Astrocyte (in vitro differentiated cells and primary cell): ENCODE measurements around the gene ATOSB. TPM values are rescaled to one million over a fixed set of nuclear protein-coding genes. Genes with fewer than 3 reads are reported as not detected.

ENCODE experiments used
- DNase-seq: peaks from one replicate; pipeline ENCODE4 v3.0.0-alpha.2; 2010; ENCODE audit warnings: low read depth
- FAIRE-seq: peaks from 2 replicates; lab custom pipeline; 2011; peaks lifted over from hg19 to GRCh38; lab: Jason Lieb, UNC
- H2AFZ ChIP-seq: 2 replicates; pipeline ENCODE4 v1.6.0; 2012; ENCODE audit warnings: low read depth, low read length, inconsistent platforms
- H3K27ac ChIP-seq: 2 replicates; pipeline ENCODE4 v1.5.1; 2011; ENCODE audit warnings: low read depth, low read length, inconsistent platforms
- H3K27me3 ChIP-seq: 2 replicates; pipeline ENCODE4 v1.6.0; 2011; ENCODE audit warnings: low read length, inconsistent platforms; ENCODE audit not compliant: insufficient read depth
- H3K36me3 ChIP-seq: 2 replicates; pipeline ENCODE4 v1.5.1; 2011; ENCODE audit warnings: low read length, inconsistent platforms; ENCODE audit not compliant: insufficient read depth
- H3K4me1 ChIP-seq: 2 replicates; pipeline ENCODE4 v1.5.1; 2011; ENCODE audit warnings: low read length, inconsistent platforms; ENCODE audit not compliant: insufficient read depth
- H3K4me2 ChIP-seq: 2 replicates; pipeline ENCODE4 v1.6.0; 2012; ENCODE audit warnings: low read length, inconsistent platforms
- H3K4me3 ChIP-seq: 2 replicates; pipeline ENCODE4 v1.5.1; 2011; ENCODE audit warnings: low read depth, mild to moderate bottlenecking, low read length, inconsistent platforms; ENCODE audit not compliant: insufficient read depth
- H3K79me2 ChIP-seq: 2 replicates; pipeline ENCODE4 v1.6.0; 2012; ENCODE audit warnings: mild to moderate bottlenecking, low read length, inconsistent platforms; ENCODE audit not compliant: insufficient read depth
- H3K9ac ChIP-seq: 2 replicates; pipeline ENCODE4 v1.6.0; 2012; ENCODE audit warnings: mild to moderate bottlenecking, low read length, inconsistent platforms
- H3K9me3 ChIP-seq: 2 replicates; pipeline ENCODE4 v1.5.1; 2012; ENCODE audit warnings: low read depth, mild to moderate bottlenecking, low read length, inconsistent platforms; ENCODE audit not compliant: insufficient read depth
- H4K20me1 ChIP-seq: 2 replicates; pipeline ENCODE4 v1.6.0; 2012; ENCODE audit warnings: low read length, inconsistent platforms; ENCODE audit not compliant: insufficient read depth
- H3K27ac Mint-ChIP-seq: one replicate; pipeline ENCODE4 v1.8.0; 2021; ENCODE audit warnings: mild to moderate bottlenecking, mixed read lengths; ENCODE audit not compliant: unreplicated experiment
- H3K27me3 Mint-ChIP-seq: one replicate; pipeline ENCODE4 v1.8.0; 2021; ENCODE audit warnings: low read depth, mixed read lengths; ENCODE audit not compliant: unreplicated experiment
- H3K36me3 Mint-ChIP-seq: one replicate; pipeline ENCODE4 v1.8.0; 2021; ENCODE audit warnings: low read depth, mixed read lengths; ENCODE audit not compliant: unreplicated experiment
- H3K4me1 Mint-ChIP-seq: one replicate; pipeline ENCODE4 v1.8.0; 2021; ENCODE audit warnings: low read depth, mixed read lengths; ENCODE audit not compliant: unreplicated experiment
- H3K4me3 Mint-ChIP-seq: one replicate; pipeline ENCODE4 v1.8.0; 2021; ENCODE audit warnings: mild to moderate bottlenecking, moderate library complexity, mixed read lengths; ENCODE audit not compliant: unreplicated experiment
- H3K9me3 Mint-ChIP-seq: one replicate; pipeline ENCODE4 v1.8.0; 2021; ENCODE audit warnings: mild to moderate bottlenecking, mixed read lengths; ENCODE audit not compliant: unreplicated experiment
- EZH2 ChIP-seq: IDR thresholded peaks from 2 replicates; pipeline ENCODE4 v1.6.1; 2012; ENCODE audit warnings: mild to moderate bottlenecking, low read length, inconsistent platforms; ENCODE audit not compliant: insufficient read depth
- total RNA-seq: library from RNA; stranded (reverse); gene quantifications from 2 replicates; pipeline ENCODE4 v1.2.1, GENCODE V29; 2021
- TF ChIP-seq, protein P1 (sequence below): IDR thresholded peaks from 2 replicates; pipeline ENCODE4 v1.5.1; 2011; ENCODE audit warnings: low read depth, mild to moderate bottlenecking, inconsistent platforms, low read length, moderate library complexity; ENCODE audit not compliant: insufficient read depth

The ATOSB gene
- total RNA-seq, 1 donor from 2014 or later: 68.9 TPM

DNA sequence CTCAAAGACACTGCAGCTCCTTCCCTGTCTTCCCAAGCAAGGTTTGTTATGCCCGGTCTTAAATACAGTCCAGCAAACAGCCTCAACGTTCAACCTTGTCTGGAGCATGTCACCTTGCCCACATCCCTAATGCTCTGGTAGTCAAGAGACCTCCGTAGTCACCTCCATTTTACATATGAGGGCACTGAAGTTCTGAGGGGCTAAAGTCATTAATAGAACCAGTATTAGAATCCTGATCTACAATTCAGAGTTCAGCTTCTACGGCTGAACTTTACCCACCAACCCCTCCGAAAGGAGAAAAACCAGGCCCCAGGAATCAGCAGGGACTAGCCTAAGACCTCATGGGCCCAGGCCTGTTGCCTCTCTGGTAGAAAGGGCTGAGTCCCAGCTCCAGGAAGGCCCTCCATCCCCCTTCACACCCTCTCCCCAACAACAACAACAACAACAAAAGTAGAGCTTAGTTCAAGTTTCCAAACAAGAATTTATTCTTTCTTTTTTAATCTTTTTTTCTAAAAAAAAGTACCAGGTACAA is 11.9 kb downstream of the ATOSB start:
- Mint-ChIP-seq H3K27ac (peak overlapping the region; percentile 91), H3K4me1 (peaks cover 19% of the 10 kb centered on the region), H3K27me3 (no peaks in the 10 kb centered on the region), H3K36me3 (peaks cover 24% of the 10 kb centered on the region), H3K4me3 (peak overlapping the region; percentile 93), H3K9me3 (no peaks in the 10 kb centered on the region)
- Histone ChIP-seq H3K4me1 (peaks cover 17% of the 10 kb centered on the region), H2AFZ (no peak overlapping the region), H3K4me2 (peak overlapping the region; percentile 91), H3K27me3 (no peaks in the 10 kb centered on the region), H3K27ac (peak overlapping the region; percentile 93), H3K9me3 (no peaks in the 10 kb centered on the region), H4K20me1 (peaks cover 14% of the 10 kb centered on the region), H3K4me3 (peak overlapping the region; percentile 82), H3K79me2 (peaks cover 39% of the 10 kb centered on the region), H3K9ac (peak overlapping the region; percentile 94), H3K36me3 (peaks cover 44% of the 10 kb centered on the region)
- no peak for FAIRE-seq
- DNase-seq: no peak
- TF ChIP-seq EZH2: no peak
- TF ChIP-seq, protein P1, sequence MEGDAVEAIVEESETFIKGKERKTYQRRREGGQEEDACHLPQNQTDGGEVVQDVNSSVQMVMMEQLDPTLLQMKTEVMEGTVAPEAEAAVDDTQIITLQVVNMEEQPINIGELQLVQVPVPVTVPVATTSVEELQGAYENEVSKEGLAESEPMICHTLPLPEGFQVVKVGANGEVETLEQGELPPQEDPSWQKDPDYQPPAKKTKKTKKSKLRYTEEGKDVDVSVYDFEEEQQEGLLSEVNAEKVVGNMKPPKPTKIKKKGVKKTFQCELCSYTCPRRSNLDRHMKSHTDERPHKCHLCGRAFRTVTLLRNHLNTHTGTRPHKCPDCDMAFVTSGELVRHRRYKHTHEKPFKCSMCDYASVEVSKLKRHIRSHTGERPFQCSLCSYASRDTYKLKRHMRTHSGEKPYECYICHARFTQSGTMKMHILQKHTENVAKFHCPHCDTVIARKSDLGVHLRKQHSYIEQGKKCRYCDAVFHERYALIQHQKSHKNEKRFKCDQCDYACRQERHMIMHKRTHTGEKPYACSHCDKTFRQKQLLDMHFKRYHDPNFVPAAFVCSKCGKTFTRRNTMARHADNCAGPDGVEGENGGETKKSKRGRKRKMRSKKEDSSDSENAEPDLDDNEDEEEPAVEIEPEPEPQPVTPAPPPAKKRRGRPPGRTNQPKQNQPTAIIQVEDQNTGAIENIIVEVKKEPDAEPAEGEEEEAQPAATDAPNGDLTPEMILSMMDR: no peak

DNA sequence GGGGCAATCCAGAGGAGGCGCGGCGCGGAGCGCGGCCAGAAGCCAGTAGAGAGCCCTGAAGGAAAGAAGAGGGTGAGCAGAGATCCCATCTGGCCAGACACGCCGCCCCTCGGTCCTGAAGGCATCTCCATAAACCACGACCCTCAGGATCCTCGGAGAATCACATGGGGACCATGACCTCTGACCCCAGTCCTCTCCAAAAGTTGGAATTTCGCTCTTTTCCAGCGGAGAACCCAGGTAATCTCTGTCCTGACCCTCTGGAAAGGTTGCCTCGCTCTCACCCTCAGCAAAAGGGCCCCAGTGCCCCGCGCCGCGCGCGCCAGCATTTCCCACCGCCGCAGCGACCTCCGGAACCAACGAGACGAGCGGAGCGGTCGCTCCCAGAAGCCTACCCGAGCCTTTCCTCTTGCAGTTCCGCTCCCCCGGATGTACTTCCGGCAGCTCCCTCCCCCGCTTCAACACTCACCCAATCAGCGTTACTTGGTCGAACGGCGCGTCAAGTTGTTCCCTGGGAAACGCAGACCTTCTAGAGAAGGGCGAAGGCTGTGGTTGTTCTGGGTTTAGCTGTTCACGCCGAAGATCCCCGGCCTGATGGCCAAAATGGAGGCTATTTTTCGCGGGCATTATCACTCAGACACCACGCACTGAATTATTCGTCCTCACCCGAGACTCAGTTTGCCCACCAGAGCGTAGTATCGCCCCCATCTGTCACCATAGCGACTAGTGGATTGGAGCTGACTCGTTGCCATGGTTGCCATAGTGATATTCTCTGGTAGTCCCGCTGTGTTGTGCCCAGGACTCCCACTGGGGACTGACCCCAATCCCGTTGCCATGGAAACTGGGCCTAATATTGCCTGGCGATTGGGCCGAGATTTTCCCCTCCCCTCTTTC is 12.6 kb downstream of the ATOSB start, which contains the start of gene STOML2:
Gene STOML2, minus strand, starts transcription at position 363 of the 891 bp plus-strand sequence. Its CDS starts 37 bp downstream, at position 326.
- Histone ChIP-seq H3K9ac (peak within 1 kb of the TSS; percentile 94), H4K20me1 (peaks cover 9% of the 10 kb centered on the region), H3K27ac (peak within 1 kb of the TSS; percentile 93), H3K4me2 (peak within 1 kb of the TSS; percentile 91), H3K4me3 (peak within 1 kb of the TSS; percentile 82), H3K9me3 (no peaks in the 10 kb centered on the region), H3K4me1 (peaks cover 17% of the 10 kb centered on the region), H2AFZ (peak within 1 kb of the TSS; percentile 78), H3K27me3 (no peaks in the 10 kb centered on the region), H3K79me2 (peaks cover 32% of the 10 kb centered on the region), H3K36me3 (peaks cover 39% of the 10 kb centered on the region)
- Mint-ChIP-seq H3K27ac (peak within 1 kb of the TSS; percentile 91), H3K36me3 (peaks cover 24% of the 10 kb centered on the region), H3K27me3 (no peaks in the 10 kb centered on the region), H3K4me3 (peak within 1 kb of the TSS; percentile 93), H3K9me3 (no peaks in the 10 kb centered on the region), H3K4me1 (peaks cover 18% of the 10 kb centered on the region)
- peak; percentile 93 for FAIRE-seq
- no peak for TF ChIP-seq EZH2
- TF ChIP-seq, protein P1: no peak
- peak; percentile 95 for DNase-seq
